B cell (primary cell): ENCODE data around the gene TMTC4. TPM values are rescaled to one million over a fixed set of nuclear protein-coding genes. Genes with fewer than 3 reads are reported as not detected.
"Not testable (repeated sequence)": the region's sequence is repeated elsewhere in the genome, so short reads cannot be mapped to it uniquely, and the experiment has no call there.

Experiments
- ATAC-seq: fragments of 200-7000 bp; cut with Tn5 transposase; one replicate; pipeline ENCODE4 v1.10.0; 2021; ENCODE audit warnings: low read depth, mild to moderate bottlenecking, moderate number of reproducible peaks, moderate library complexity
- CTCF ChIA-PET: fragments of 350-600 bp; sonication (Branson Sonifier 250); formaldehyde crosslinking; loops from one replicate; lab custom pipeline; 2021; ENCODE audit warnings: antibody characterized with exemption, inconsistent platforms; lab: Charles Lee
- POLR2A ChIA-PET: fragments of 350-600 bp; sonication (Branson Sonifier 250); formaldehyde crosslinking; loops from one replicate; lab custom pipeline; 2021; ENCODE audit warnings: antibody characterized with exemption; lab: Charles Lee
- DNase-seq: peaks from one replicate; pipeline ENCODE4 v3.0.0; 2013
- H2AFZ ChIP-seq: 2 replicates; pipeline ENCODE4 v1.6.1; 2012; ENCODE audit warnings: mild to moderate bottlenecking, low read depth, low read length; ENCODE audit not compliant: insufficient read depth, poor library complexity, severe bottlenecking
- H3K27ac ChIP-seq, 2 donors: 1 replicate in 1 of 2; 2 replicates in 1 of 2; pipeline ENCODE4 v1.5.1; 2012 to 2013; ENCODE audit warnings: low read length in 2 of 2, mild to moderate bottlenecking in 2 of 2, moderate library complexity in 1 of 2
- H3K27me3 ChIP-seq, 4 experiments: fragments of 200-600 bp in 1 of 4; sonication (generic) in 1 of 4; replicated peaks in 1 of 4; 1 replicate in 2 of 4; 2 replicates in 2 of 4; pipeline versions ENCODE4 v1.6.1 to v1.7.0; 2013 to 2016; ENCODE audit warnings: low read length in 3 of 4, mild to moderate bottlenecking in 2 of 4, mixed read lengths in 1 of 4, moderate library complexity in 1 of 4; ENCODE audit not compliant: insufficient read depth in 4 of 4, control insufficient read depth in 3 of 4; ENCODE audit errors: control extremely low read depth in 1 of 4
- H3K36me3 ChIP-seq, 2 experiments: replicated peaks in 1 of 2; 1 replicate in 1 of 2; 2 replicates in 1 of 2; pipeline versions ENCODE4 v1.6.1 to v1.7.1; 2013; ENCODE audit warnings: low read length in 1 of 2; ENCODE audit not compliant: insufficient read depth in 2 of 2, control insufficient read depth in 1 of 2; ENCODE audit errors: control extremely low read depth in 1 of 2, extremely low read depth in 1 of 2
- H3K4me1 ChIP-seq, 2 donors: fragments of 200-600 bp in 1 of 2; sonication (generic) in 1 of 2; 1 replicate in 1 of 2; 2 replicates in 1 of 2; pipeline versions ENCODE4 v1.5.1 to v1.6.1; 2013 to 2017; ENCODE audit warnings: low read length in 2 of 2; ENCODE audit not compliant: control insufficient read depth in 2 of 2, insufficient read depth in 2 of 2
- H3K4me2 ChIP-seq: replicated peaks from 2 replicates; pipeline ENCODE3; 2012; ENCODE audit warnings: mild to moderate bottlenecking, low read depth, low read length; ENCODE audit not compliant: poor library complexity, severe bottlenecking
- H3K4me3 ChIP-seq, 5 experiments: fragments of 200-600 bp in 1 of 5; sonication (generic) in 1 of 5; 1 replicate in 3 of 5; 2 replicates in 2 of 5; pipeline versions ENCODE4 v1.5.1 to v1.7.0; 2011 to 2016; ENCODE audit warnings: low read length in 4 of 5, mild to moderate bottlenecking in 4 of 5, low read depth in 2 of 5, control low read depth in 1 of 5, moderate library complexity in 1 of 5; ENCODE audit not compliant: insufficient read depth in 1 of 5; ENCODE audit errors: control extremely low read depth in 1 of 5, extremely low read depth in 1 of 5
- H3K79me2 ChIP-seq: fragments of 200-600 bp; sonication (generic); one replicate; pipeline ENCODE4 v1.6.0; 2016; ENCODE audit warnings: low read length; ENCODE audit not compliant: control insufficient read depth, insufficient read depth
- H3K9ac ChIP-seq: fragments of 200-600 bp; sonication (generic); 2 replicates; pipeline ENCODE4 v1.6.1; 2017; ENCODE audit warnings: mild to moderate bottlenecking, low read length, moderate library complexity
- H3K9me3 ChIP-seq, 3 donors: one replicate each; pipeline versions ENCODE4 v1.6.1 to v1.7.1; 2013; ENCODE audit warnings: low read length in 2 of 3; ENCODE audit not compliant: control insufficient read depth in 2 of 3, insufficient read depth in 1 of 3; ENCODE audit errors: control extremely low read depth in 1 of 3
- H4K20me1 ChIP-seq: 2 replicates; pipeline ENCODE4 v1.6.0; 2012; ENCODE audit warnings: mild to moderate bottlenecking, low read length; ENCODE audit not compliant: insufficient read depth, control insufficient read depth, poor library complexity, severe bottlenecking
- H3K27ac Mint-ChIP-seq: one replicate; pipeline ENCODE4 v1.8.0; 2021; ENCODE audit warnings: mixed read lengths
- H3K27me3 Mint-ChIP-seq: one replicate; pipeline ENCODE4 v1.8.0; 2021; ENCODE audit warnings: mixed read lengths
- H3K4me1 Mint-ChIP-seq: one replicate; pipeline ENCODE4 v1.8.0; 2021; ENCODE audit warnings: mixed read lengths
- H3K4me3 Mint-ChIP-seq: one replicate; pipeline ENCODE4 v1.8.0; 2021; ENCODE audit warnings: mixed read lengths
- H3K9me3 Mint-ChIP-seq: one replicate; pipeline ENCODE4 v1.8.0; 2022; ENCODE audit warnings: mixed read lengths; ENCODE audit not compliant: insufficient read depth
- EZH2 ChIP-seq: IDR thresholded peaks from 2 replicates; pipeline ENCODE4 v1.6.1; 2012; ENCODE audit warnings: borderline replicate concordance, low read depth, mild to moderate bottlenecking, moderate library complexity, low read length; ENCODE audit not compliant: insufficient read depth, poor library complexity, severe bottlenecking
- WGBS: methylation state at CpG from one replicate; pipeline ENCODE4 v1.1.5; 2013; ENCODE audit warnings: missing lambda C conversion rate; ENCODE audit not compliant: insufficient coverage; 5-methylcytosine and 5-hydroxymethylcytosine counted together
- intact Hi-C: fragments of 100-400 bp; cut with micrococcal nuclease; formaldehyde crosslinking; loops from one replicate; pipeline ENCODE4 v1.10.0; 2022
- polyA plus RNA-seq: library from polyadenylated mRNA; depleted of rRNA; stranded (reverse); fragments of >200 nt; gene quantifications from 2 replicates; pipeline ENCODE4 v1.2.3, GENCODE V29; 2012
- total RNA-seq, 2 donors: library from RNA; stranded (reverse); fragments of 120-200 nt in 1 of 2; gene quantifications; 1 replicate in 1 of 2; 2 replicates in 1 of 2; pipeline versions ENCODE4 v1.2.3 to v1.2.4, GENCODE V29; 2013 to 2022
- TF ChIP-seq, protein P1 (sequence below): fragments of 200-600 bp; IDR thresholded peaks from one replicate; pipeline ENCODE4 v1.8.0; 2022; ENCODE audit warnings: antibody characterized with exemption, mild to moderate bottlenecking

The TMTC4 gene
- total and polyA plus RNA-seq, 2 donors (not counting 1 experiment from before 2014, with no cell fraction given): 7.9 to 17.8 TPM

DNA sequence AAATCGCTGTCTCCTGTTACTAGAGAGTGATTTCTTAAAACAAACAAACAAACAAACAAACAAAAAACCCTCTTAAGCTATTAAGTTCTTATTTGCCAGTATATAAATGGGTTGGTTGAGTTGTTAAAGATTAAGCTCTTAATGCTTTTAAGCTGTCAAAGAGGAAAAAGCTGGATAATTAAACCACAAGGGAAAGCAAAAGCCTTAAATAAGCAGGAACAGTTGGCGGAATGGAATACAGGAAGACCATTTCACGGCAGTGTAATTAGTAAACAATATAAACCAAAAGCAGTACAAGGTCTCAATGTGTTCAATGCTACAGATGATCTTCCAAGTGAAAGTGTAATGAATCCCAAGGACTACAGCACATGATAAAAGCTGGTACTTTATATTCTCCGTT, 53.8 kb downstream of the TMTC4 start:
- Mint-ChIP-seq H3K4me3 (no peak overlapping the region), H3K9me3 (no peaks in the 10 kb centered on the region), H3K4me1 (no peaks in the 10 kb centered on the region), H3K27me3 (no peaks in the 10 kb centered on the region), H3K27ac (no peak overlapping the region)
- CTCF ChIA-PET: interaction anchor here (1.1 kb wide), 1 partner anchor 10 kb away, joined by 3 read pairs; no protein-coding TSS in a partner anchor
- Histone ChIP-seq H3K9ac (no peak overlapping the region), H3K9me3 (no peaks in the 10 kb centered on the region), H3K36me3 (peaks cover 0 to 3% of the 10 kb centered on the region in 2 experiments), H3K27ac (no peak overlapping the region), H3K79me2 (no peaks in the 10 kb centered on the region), H3K4me3 (no peak overlapping the region), H3K4me1 (no peaks in the 10 kb centered on the region), H2AFZ (no peak overlapping the region), H4K20me1 (no peaks in the 10 kb centered on the region), H3K27me3 (no peaks in the 10 kb centered on the region), H3K4me2 (no peak overlapping the region)
- POLR2A ChIA-PET: no interaction called here
- TF ChIP-seq, protein P1, sequence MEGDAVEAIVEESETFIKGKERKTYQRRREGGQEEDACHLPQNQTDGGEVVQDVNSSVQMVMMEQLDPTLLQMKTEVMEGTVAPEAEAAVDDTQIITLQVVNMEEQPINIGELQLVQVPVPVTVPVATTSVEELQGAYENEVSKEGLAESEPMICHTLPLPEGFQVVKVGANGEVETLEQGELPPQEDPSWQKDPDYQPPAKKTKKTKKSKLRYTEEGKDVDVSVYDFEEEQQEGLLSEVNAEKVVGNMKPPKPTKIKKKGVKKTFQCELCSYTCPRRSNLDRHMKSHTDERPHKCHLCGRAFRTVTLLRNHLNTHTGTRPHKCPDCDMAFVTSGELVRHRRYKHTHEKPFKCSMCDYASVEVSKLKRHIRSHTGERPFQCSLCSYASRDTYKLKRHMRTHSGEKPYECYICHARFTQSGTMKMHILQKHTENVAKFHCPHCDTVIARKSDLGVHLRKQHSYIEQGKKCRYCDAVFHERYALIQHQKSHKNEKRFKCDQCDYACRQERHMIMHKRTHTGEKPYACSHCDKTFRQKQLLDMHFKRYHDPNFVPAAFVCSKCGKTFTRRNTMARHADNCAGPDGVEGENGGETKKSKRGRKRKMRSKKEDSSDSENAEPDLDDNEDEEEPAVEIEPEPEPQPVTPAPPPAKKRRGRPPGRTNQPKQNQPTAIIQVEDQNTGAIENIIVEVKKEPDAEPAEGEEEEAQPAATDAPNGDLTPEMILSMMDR: no peak
- no peak for TF ChIP-seq EZH2
- no CpG with 5 or more reads among the region's 4 CpGs for WGBS
- intact Hi-C loops: no loop called here
- ATAC-seq (no peak), DNase-seq (no peak)

DNA sequence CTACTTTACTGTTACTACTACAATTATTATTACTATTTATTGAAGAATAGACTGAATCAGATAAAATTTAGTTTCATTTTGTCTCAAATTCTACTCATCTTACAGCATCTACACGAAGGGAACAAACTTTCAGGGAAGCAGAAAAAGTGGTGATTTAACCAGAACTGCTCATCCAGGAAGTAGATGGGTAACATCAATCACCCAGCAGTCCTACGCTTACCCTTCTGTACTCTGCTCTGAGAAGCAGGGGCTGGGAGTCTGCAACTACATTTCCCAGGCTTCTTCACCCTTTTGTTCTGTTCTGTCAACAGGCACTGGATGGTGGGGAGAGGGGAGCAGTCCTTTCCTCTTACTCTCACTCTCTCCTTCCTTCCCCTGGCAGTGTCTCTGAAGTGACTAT, 54.7 kb downstream of the TMTC4 start:
- H3K27ac Mint-ChIP-seq: no peak overlapping the region
- CTCF ChIA-PET: no interaction called here

GRCh38 chr13:100618897-100619296, 55.7 kb downstream of the TMTC4 start:
- H3K9me3 Mint-ChIP-seq, H3K4me1 Mint-ChIP-seq, ATAC-seq, POLR2A ChIA-PET, H3K27me3 Mint-ChIP-seq, H3K9me3 ChIP-seq, intact Hi-C loops, H3K9ac ChIP-seq, H3K79me2 ChIP-seq, H3K4me3 ChIP-seq, H4K20me1 ChIP-seq, H3K27ac Mint-ChIP-seq, DNase-seq, H3K27ac ChIP-seq, H3K4me1 ChIP-seq, H3K36me3 ChIP-seq, H3K4me3 Mint-ChIP-seq, CTCF ChIA-PET, H2AFZ ChIP-seq, H3K4me2 ChIP-seq, H3K27me3 ChIP-seq: not testable (repeated sequence)
- 100% methylated on average over 3 of the region's 24 CpGs for WGBS

More for the DNA sequence above, 54.7 kb downstream of the TMTC4 start:
- Histone ChIP-seq H3K4me3 (no peak overlapping the region), H3K36me3 (no peaks in the 10 kb centered on the region), H3K4me1 (no peaks in the 10 kb centered on the region), H3K27ac (no peak overlapping the region), H3K9me3 (no peaks in the 10 kb centered on the region), H3K79me2 (no peaks in the 10 kb centered on the region), H3K9ac (no peak overlapping the region), H2AFZ (no peak overlapping the region), H3K4me2 (no peak overlapping the region), H4K20me1 (no peaks in the 10 kb centered on the region), H3K27me3 (no peaks in the 10 kb centered on the region)
- Mint-ChIP-seq H3K4me1 (no peaks in the 10 kb centered on the region), H3K27me3 (no peaks in the 10 kb centered on the region), H3K4me3 (no peak overlapping the region), H3K9me3 (no peaks in the 10 kb centered on the region)
- ATAC-seq (no peak), DNase-seq (no peak)
- no peak for TF ChIP-seq EZH2
- TF ChIP-seq, protein P1: no peak
- intact Hi-C loops: no loop called here
- whole genome bisulfite sequencing: no CpG with 5 or more reads among the region's 2 CpGs
- POLR2A ChIA-PET: no interaction called here
